HG03025 (cell line): Measurements from ENCODE around the gene CXCL16.

Source experiments
- ATAC-seq: cut with Tn5 transposase; IDR thresholded peaks from one replicate; pipeline ENCODE4 v1.9.1; 2021; ENCODE audit warnings: mild to moderate bottlenecking, moderate library complexity; ENCODE audit not compliant: unreplicated experiment, low FRiP score

The CXCL16 gene

GRCh38 chr17:4739122-4740024 is at the start of gene CXCL16, which contains the start of gene ZMYND15:
TSS of gene CXCL16 (minus strand) at chr17:4739928. CDS start at chr17:4739339, 589 bp downstream.
TSS of gene ZMYND15 (plus strand) at chr17:4739833. CDS start at chr17:4740549, 716 bp downstream.
- ATAC-seq: no peak

DNA sequence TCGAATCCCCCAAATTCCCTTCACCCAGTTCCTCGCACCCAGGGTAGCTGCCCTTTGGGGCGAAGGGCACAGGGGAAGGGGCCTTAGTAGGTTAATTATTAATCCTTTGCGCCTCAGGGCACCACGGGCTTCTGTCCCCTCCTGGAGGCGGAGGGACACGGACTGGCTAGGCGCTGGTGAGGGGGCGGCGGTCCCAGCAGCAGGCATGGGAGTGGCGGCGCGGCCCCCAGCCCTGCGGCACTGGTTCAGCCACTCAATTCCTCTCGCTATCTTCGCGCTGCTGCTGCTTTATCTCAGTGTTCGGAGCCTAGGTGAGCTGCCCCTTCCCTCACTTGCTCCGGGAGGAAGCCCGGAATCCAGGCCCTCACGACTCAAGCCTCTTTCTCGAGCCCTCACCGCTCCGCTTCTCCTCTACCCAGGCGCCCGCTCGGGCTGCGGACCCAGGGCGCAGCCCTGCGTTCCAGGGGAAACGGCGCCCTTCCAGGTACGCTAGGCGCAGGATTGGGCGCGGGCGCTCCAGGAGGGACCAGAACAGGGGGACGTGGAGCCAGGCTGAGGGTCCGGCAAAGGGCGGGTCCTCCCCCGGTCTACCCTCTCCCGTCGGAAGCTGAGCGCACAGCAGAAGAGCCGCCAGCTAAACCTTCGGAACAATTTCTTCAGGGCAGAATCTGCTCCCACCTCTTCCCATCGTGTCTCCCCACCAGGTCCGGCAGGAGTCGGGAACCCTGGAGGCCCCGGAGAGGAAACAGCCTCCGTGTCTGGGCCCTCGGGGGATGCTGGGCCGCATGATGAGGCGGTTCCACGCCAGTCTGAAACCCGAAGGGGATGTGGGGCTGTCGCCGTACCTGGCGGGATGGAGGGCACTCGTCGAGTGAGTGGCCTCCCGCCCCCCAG is 49.3 kb upstream of the CXCL16 start, which contains the start of gene GLTPD2:
Gene GLTPD2, plus strand, starts transcription at position 158 of the 894 bp plus-strand sequence. Its CDS starts 48 bp downstream, at position 206.
- peak; percentile 10 for ATAC-seq

GRCh38 chr17:4788159-4788806 is 48.6 kb upstream of the CXCL16 start:
- no peak for ATAC-seq

GRCh38 chr17:4786516-4786915 is 46.8 kb upstream of the CXCL16 start:
- no peak for ATAC-seq

DNA sequence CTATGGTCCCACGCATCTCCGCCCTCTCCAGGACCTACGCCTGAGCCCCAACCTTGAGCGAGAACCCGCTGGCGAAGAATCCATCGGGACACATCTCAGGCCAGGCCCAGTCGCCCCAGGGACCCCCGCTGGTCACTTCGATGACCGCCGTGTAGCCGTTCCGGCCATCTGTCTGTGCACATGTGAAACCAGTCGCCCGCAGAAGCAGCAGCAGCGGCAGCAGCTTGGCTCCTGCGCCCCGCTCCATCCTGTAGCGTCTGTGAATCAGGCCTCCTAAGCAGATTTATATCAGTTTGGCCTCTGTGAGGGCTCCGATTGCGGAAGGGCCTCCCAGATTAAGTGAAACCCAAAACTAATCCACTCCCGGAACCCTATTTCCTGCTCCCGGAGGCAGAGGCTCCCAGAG is 46.4 kb upstream of the CXCL16 start, which contains the start of gene VMO1:
Gene VMO1, minus strand, starts transcription at position 259 of the 406 bp plus-strand sequence. Its CDS starts 12 bp downstream, at position 247.
- no peak for ATAC-seq

- no peak for ATAC-seq
Measured at GRCh38 chr17:4785311-4786105, 45.8 kb upstream of the CXCL16 start.

GRCh38 chr17:4782652-4783051 is 42.9 kb upstream of the CXCL16 start:
- ATAC-seq: no peak

- no peak for ATAC-seq
Measured at GRCh38 chr17:4780325-4780955, 40.7 kb upstream of the CXCL16 start.

DNA sequence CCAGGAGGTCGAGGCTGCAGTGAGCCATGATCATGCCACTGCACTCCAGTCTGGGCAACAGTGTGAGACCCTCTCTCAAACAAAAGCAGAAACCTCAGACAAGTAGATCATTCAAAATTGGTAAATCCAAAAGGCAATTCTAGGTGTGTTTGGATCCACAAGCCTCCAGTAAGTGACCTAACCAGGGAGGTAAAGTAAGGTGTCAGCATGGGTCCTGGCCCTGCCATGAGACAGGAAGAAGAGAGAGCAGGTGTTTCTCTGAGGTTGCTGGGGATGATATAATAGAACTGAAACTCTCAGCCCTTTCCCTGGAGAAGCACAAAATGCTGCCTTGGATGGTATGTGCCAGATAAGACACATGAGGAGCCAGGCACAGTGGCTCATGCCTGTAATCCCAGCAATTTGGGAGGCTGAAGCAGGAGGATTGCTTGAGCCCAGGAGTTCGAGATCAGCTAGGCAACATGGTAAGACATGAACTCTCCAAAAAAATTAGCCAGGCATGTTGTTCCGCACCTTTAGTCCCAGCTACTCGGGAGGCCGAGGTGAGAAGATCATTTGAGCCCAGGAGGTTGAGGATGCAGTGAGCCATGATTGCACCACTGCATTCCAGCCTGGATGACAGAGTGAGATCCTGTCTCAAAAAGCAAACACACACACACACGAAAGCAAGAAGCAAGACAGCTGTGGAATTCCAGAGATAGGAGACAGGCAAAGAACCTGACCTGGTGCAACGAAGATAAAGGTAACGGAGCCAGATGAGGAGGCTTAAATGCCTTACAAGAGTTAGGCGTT is 38.4 kb upstream of the CXCL16 start:
- no peak for ATAC-seq

DNA sequence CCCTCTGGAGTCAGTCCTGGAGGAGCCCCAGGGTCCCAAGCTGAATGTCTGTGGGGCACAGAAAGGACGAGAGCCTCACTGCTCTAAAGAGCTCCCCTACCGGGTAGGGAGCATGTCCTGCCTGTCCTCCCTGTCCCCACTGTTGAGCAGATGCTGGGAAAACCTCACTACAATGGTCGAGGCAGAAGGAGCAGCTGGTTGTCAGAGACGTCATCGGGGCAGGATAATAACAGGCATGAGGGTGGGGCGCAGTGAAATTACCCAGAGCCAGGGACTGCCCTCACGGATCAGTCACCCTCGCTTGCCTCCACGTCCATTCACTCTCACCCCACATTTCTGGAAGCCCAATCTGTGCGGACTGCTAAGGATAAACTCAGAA is 32.5 kb upstream of the CXCL16 start:
- ATAC-seq: no peak

DNA sequence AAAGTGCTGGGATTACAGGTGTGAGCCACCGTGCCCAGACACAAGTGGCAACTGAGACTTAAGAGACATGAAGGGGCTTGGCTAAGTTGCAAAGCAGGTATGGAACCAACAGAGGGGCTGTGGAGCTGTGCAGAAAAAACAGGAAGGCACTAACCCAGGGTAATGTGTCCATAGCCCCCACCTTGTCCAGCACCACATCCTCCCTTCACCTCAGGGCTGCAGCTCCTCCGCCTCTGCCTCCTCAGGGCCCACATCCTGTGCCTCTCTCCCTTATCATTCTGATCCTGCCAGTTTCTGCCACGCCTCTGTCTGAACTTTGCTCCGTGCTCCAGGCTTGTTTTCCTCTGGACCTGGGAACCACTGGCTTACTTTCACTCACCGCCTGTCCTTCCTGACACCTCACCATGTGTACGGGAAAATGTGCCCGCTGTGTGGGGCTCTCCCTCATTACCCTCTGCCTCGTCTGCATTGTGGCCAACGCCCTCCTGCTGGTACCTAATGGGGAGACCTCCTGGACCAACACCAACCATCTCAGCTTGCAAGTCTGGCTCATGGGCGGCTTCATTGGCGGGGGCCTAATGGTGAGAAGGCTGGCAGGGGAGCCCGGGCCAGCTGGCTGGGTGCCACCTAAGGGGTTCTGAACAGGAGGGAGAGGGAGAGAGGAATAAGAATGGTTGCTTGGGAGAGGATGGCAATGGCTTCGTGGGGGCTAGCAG is 31.9 kb upstream of the CXCL16 start, which contains the start of gene TM4SF5:
Gene TM4SF5, plus strand, starts transcription at position 368 of the 716 bp plus-strand sequence. Its CDS starts 37 bp downstream, at position 405.
- no peak for ATAC-seq

GRCh38 chr17:4769628-4770027 is 29.9 kb upstream of the CXCL16 start:
- no peak for ATAC-seq

GRCh38 chr17:4768298-4768697 is 28.6 kb upstream of the CXCL16 start:
- no peak for ATAC-seq

DNA sequence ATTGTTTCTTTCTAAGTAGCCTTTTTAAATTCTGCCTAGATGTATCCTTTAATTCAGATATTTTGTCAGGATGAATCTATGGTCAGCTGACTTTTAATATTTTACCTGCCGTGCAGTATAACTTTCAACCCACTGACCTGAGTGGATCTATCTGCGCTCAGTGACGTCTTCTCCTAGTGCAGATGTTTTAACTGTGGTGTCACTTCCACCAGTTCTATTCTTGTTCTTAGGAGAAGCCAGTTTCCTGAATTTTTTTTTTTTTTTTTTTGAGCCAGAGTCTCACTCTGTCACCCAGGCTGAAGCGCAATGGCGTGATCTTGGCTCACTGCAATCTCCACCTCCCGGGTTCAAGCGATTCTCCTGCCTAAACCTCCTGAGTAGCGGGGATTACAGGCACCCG is 27.0 kb upstream of the CXCL16 start:
- ATAC-seq: no peak

DNA sequence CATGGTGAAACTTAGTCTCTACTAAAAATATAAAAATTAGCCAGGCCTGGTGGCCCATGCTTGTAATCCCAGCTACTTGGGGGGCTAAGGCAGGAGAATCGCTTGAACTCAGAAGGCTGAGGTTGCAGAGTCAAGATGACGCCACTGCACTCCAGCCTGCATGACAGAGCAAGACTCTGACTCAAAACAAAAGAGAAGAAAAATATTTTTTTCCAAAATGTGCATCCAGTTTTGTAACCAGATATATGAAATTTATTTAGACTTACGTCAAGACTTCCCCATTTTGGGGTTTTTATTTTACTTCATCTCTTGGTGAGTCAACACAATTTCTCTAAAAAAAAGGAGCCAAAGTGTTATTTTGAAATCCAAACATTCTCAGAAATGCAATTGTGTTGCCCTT is 26.5 kb upstream of the CXCL16 start:
- no peak for ATAC-seq

- no peak for ATAC-seq
Measured at GRCh38 chr17:4764595-4764994, 24.9 kb upstream of the CXCL16 start.

GRCh38 chr17:4759776-4760236 is 20.1 kb upstream of the CXCL16 start:
- no peak for ATAC-seq
